Dermis blood vessel endothelial cell (primary cell): Measurements from ENCODE around the gene EIF4E3. TPM values are rescaled to one million over a fixed set of nuclear protein-coding genes. Genes with fewer than 3 reads are reported as not detected.

Experiments used
- DNase-seq: peaks from one replicate; pipeline ENCODE4 v3.0.0; 2010
- total RNA-seq: library from RNA; depleted of rRNA; stranded (reverse); fragments of >200 nt; gene quantifications from 2 replicates; pipeline ENCODE4 v1.2.3, GENCODE V29; 2014

The EIF4E3 gene
- total RNA-seq, 1 donor from 2014 or later, result 2.6 TPM

DNA sequence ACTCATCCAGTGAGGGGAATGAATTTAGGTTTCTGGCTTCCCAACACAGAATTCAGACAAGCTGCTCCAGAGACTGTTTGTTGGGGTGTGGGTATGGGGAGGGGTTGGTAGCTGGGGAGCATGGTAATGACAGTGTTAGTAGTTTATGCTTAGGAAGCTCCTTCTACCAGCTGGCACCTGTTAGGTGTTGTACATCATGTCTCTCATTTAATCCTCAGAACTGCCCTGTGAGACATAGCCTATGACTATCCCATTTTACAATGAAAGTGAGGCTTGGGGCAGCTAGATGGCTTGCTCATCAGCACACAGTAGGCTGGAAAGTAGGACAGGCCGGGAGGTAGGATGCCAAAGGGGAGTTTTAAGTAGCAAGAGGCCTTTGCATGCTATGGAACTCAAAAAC is 2.5 kb downstream of the EIF4E3 start:
- DNase-seq, result no peak

DNA sequence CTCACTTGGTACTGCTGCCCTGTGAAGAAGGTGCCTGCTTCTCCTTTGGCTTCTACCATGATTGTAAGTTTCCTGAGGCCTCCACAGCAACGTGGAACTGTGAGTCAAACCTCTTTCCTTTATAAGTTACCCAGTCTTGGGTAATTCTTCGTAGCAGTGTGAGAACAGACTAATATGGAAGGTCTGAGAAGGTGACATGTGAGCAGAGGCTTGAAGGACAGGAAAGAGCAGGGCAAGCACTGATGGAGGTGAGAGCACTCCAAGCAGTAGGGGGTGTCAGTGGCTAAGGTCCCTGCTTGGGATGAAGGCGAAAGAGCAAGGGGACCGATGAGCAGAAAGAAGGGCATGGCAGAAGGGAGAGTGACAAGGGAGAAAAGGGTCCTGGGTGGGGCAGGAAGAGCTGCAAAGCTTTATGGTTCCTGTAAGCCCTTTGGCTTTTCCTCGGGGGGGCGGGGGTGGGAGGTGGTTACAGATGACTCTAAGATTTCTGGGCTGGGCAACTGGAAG is 3.5 kb downstream of the EIF4E3 start:
- DNase-seq, result no peak

DNA sequence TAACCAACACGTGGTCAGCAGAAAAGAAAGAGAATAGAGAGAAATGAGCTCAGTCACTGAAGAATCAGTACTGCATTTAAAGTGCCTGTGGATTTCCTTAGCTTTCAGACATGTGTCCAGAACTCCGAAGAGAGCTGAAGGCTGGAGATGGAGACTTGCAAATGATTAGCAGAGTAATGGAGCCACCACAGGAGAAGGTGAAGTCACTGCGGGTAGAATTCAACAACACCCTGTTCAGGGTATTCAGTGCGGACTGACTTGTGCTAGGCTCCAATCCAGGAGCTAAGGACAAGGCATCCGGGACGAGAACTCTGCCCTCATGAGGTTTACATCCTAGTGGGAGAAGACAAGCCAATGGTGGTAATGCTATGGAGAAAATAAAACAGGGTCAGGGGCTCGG is 4.2 kb downstream of the EIF4E3 start:
- no peak for DNase-seq

DNA sequence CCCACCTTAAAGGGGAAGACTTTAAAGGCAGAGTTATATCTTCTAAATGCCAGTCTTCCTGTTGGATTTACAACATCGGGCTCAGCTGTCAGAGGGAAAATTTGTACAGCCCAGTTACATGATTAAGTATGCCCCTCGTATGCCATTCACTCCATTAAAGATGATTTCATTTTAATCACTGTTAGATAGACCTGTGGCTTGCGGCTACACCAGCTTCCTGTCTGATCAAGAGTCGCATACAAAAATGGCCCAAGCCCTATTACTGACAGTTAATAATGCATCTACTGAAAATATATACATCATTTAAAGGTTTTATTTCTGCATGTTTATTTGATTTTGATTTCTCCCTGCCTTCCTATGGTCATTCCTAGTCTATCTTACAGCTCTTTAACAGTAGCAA is 7.1 kb downstream of the EIF4E3 start:
- DNase-seq, result no peak

DNA sequence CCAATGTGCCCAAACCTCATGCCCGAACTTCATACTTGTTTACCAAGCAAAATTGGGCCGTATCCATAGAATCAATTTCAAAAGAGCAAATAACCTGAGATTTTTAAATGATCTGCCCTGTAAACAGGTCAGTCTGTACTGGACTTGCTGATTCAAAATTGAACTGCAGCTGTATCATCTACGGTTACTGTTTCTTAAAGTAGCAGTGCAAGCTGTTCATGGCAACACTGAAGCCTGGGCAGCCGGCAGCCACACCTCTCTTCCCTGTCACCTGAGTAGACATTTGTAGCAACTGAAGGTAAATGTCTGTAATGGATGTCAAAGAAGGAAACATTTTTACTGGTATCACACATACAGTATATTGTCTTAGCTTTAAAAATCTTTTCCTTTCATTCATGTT is 10.6 kb downstream of the EIF4E3 start:
- DNase-seq, result no peak

DNA sequence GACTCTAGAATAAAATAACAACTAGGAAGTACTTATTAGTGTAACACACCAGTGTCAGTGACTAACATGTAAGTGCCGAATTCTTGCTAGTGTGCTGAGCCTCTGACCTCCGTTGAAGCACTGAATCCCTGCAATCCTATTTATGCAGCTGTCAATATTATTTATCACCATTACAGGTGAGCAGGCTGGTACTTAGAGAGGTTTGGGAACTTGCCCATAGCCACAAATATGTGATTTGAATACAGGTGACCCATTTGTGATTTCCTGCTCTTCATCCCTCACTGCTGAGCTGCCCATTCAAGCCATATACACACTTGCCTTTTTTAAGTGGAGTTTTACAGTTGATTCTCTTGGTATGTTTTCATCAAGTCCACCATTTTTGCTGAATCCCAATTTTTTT is 12.2 kb downstream of the EIF4E3 start:
- no peak for DNase-seq

DNA sequence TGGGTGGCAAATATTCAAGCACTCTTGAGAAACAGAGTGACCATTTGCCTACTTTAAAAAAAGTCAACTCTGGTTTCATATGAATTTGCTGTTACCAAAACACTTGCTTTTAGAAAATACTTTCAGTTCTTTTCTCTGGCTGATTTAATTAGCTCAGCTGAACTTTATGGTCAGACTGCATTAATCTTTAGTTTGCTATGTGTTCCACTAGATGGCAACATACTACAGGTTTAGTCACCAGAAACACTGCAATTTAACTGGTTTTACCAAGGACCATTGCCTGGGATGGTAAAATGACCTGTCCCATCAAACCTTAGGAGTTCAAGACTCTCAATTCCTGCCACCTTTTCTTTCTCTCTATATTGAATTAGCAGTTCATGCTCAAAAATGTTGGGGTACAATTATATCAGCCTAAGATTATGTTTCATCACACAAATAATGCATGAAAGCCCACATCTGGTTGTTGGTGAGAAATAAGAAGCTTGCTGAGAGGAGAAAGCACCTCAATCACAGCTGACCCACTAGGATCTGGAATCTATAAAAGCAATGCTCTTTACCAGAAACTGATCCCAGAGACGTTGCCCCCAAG is 14.2 kb downstream of the EIF4E3 start:
- DNase-seq, result peak; percentile 69

DNA sequence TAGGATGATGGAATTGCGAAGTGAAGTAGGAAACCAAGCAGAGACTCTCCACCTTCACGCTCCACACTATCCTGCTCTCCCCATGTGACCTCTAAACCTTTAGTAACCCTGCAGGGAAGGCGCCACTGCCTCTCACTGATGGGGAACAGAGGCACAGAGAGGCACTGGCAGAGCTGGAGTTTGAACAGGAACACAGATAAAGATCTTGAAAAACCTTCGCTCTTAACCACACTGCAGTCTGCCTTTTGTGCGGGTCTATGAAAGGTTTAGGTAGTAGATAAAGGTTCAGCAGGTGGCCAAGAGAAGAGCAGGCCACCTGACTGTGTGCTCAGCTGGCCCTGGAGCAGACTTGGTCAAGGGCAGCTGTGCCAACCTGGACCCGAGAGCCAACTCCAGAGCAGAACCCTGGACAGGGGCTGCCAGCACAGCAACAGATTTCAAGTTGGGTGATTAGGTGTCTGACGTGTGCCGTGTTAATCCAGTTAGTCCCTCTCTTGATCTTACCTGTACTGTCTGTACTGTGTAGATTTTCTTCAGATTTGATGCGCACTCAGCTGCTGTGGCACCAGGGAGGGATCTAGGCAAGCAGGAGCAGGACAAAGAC is 15.2 kb downstream of the EIF4E3 start:
- no peak for DNase-seq

DNA sequence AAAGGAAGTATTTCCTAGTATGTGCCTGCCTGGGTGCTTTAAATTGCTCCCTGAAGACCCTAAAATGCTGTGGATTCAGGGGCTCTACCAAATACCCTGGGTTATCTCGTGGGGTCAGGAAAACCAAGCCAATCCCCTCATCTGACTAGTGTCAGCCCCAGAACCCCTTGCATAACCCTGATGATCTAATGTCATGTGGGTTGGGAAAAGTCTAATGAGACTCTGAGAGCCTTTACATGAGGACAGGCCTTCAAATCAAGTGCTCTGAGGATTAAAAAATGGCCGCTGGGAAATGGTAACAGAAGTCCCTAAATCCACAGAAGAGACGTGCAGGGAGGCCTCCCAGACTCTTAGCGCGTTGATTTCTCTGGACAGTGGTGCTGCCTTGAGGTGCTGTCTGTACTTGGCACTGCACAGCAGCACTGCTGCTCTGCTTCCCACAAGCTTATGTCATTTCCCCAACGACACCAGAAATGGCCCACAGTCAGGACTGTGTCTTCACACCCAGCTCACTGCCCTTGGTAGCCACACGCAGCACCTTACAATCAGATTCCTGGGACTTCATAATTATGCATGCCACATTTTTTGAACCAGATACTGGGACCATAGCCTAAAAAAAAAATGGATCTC is 16.6 kb downstream of the EIF4E3 start:
- no peak for DNase-seq

DNA sequence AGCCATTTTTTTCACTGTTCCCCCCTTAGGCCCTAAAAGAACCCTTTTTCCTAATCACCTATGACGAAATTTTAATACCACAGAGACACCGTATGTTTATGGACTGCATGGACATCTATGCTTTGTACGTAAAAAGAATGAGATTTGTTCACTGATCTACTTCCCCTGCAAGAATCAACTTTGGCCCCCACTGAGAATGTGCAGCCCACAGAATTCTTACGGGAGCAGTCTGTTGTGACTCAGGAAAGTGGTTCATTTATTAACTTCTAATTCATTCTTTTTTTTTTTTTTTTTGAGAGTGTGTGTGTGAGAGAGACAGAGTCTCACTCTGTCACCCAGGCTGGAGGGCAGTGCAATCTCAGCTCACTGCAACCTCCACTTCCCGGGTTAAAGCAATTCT is 17.6 kb downstream of the EIF4E3 start:
- DNase-seq, result no peak

DNA sequence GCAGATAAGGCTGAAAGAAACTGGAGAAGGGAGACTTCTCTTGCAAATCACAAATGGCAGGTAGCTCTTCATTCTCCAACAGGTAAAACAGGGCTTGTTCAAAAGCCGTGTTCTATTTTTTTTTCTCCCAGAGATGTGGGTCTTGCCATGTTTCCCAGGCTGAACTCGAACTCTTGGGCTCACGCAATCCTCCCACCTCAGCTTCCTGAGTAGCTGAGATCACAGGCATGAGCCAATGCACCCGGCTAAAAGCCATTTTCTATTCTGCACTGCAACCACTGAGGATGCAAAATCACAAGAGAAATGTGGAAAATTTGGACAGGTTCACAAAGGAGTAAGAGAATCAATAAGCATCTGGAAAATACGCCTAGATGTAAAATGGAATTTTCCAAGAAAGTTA is 19.5 kb downstream of the EIF4E3 start:
- no peak for DNase-seq

DNA sequence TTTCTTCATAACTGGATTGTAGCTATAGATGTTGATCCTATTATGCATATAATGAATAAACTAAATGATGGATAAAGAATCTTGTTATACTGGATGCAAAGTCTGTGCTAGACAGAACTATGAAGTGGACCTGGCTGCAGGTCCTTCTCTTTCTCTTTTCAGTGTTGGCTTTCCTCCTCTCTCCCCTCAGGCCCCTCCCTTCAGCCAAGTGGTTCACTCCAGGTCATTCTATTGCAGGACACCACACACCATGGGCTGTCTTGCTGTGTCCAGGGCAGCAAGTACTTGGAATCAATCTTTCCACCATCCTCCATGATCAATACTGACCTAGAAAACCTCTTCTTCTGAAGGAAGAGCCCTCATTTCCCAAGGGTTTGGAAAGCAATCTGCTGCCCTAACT is 20.3 kb downstream of the EIF4E3 start:
- DNase-seq, result no peak

DNA sequence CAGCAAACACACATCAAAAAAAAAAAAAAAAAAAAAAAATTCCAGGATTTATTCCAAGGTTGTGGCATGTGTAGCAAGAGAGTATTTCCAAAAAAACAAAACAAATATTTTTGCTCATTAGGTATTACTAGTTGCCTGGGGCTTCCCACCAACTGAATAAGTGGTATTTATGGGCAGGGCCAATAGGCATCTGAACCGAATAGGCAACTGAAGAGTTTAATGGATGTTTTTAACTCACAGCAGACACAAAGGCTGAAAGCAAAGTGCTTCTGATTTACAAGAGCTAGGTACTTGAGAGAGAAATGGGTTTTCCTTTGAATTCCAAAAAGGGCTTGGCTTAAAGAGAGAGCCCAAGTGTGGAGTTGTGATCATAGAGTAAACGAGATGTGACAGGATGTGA is 21.4 kb downstream of the EIF4E3 start:
- no peak for DNase-seq

DNA sequence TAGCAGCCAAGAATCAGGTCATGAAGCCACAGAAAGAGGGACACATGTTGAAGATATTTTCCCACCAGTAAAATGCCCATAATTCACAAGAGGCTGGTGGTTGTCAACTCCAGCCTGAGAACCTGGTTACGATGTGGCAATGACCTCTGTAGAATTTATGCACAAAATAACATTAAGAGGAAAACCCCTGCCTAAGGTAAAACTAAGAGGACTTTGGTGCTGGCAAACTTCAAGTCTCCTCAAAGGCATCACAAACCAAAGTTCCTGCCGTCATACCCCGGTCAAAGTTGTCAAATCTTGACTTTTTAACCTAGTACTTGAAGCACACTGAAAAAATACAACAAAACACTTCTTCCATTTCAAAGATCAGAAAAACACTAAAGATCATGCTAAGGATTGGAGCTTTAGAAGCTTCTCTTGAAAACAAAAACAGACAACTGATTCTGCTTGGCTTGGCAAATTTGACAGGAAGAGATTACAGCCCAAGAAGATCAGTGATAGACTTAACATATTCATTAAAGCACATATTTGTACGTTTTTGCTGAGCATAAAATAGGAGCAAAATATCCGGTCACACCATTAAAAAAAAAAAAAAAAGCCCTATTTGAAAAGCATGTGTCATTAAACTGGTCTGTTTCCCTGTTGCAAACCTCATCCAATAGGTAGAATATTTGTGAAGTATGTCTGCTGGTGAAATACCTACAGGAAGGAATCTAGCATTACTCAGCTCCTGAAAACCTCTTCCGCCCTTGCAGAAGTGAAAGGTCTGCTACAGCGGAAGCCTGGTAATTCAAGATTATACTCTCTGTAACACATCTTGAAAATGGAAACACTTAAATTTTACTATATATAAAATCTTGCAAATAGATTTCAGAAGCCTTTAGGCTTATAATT is 22.8 kb downstream of the EIF4E3 start:
- DNase-seq, result peak; percentile 90

DNA sequence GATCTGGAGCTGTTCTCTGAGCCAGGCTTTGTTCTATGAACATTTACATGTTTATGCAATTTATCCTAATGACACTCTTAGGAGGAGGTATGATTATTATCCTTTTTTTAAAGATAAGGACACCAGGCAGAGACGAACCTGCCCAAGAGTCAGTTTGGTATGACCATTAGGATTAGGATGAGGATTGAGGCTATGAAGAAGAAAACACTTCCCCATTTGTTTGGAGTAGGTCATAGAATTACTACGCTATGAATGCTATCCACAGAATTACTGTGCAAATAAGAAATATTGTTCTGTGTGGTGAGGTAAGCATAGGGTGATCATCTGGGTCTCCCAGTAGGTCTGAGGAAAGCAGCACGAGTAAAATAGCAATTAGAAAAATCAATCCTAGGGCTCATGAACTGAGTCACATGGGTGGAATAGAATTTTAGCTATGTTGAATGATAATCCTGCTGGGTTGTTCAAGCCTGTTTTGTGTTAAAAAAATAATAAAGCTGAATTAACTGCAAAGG is 23.9 kb downstream of the EIF4E3 start:
- no peak for DNase-seq

DNA sequence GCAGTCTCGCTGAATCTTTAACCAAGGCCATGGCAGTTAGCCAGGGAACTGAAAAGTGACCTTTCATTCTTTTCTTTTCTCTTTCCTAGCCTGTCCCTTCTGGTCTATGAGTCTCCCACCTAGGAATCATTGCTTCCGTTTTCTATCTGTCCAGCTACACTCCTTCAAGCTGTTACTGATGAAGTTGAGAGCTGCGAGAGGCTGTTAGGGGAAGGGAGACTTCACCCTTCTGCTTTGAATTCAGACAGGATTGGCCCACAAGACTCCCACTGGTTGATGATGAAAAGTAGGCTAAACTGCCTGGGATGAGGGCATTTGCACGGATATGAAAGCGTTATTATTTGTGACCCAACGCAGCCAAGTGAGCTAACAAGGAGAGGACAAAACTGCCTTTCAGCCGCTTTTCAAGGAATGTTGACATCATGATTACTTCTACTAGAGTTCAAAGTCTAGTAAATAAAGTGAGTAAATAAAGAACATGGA is 30.2 kb downstream of the EIF4E3 start:
- DNase-seq, result no peak

DNA sequence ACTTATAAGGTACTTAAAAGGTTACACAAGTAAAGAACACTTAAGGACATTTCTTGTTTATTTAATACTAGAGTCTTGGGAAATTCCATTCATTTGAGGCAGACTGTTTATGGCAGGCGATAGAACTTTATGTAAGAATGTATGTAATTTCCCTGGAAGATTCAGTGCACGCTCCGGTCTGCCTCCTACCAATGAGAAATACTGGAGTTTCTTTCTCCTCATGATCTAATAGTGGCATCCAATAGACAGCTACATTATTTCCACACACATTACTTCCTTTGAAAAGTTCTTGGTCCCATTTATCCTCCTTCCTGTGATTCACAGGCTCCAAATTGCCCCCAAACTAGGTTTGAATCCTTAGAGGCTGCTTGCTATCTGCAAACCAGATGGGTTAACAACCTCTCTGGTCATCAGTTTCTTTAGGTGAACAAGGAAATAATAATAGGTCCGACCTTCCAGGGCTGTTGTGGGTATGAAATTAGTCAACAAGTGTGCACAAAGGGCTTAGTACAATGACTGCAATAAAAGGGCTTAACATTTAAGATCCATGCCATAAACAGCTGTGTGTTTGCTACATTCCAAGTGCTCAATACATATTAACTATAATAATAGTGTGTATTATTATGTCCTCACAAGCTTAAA is 30.7 kb downstream of the EIF4E3 start:
- DNase-seq, result peak; percentile 59

DNA sequence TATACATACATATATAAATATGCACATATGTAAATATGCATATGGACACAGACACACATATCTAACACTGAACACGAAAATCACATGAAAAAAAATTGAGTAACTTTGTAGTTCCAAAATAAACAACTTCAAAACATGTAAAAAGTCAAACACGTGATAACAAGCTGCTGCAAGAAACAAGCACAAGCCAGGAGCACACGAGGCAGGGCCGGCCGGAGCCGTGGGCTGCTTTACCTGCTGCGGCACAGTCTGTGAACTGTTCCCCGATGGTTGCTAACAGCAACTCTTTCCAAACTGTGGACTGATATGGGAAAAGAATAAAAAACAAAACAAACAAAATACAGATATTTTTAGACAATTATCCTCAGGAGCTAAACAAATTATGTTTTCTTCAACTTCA is 31.6 kb downstream of the EIF4E3 start:
- no peak for DNase-seq

DNA sequence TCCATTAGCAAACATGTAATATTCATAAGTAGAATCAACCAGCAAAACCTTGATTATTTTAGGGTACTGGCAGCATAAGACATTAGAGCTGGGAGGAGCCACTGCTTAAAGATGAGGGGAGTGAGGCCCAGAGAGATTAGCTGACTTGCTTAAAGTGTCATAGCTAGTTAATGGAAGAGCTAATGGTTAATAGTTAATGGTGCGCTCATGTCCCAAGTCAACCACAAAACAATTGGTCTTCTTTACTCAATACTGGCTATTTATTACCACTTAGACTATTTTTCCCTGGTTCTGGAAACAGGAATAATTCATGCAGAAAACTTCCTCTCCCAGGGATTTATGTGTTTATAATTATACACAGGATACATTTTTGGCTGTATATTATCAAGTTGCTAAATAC is 33.1 kb downstream of the EIF4E3 start:
- DNase-seq, result no peak

DNA sequence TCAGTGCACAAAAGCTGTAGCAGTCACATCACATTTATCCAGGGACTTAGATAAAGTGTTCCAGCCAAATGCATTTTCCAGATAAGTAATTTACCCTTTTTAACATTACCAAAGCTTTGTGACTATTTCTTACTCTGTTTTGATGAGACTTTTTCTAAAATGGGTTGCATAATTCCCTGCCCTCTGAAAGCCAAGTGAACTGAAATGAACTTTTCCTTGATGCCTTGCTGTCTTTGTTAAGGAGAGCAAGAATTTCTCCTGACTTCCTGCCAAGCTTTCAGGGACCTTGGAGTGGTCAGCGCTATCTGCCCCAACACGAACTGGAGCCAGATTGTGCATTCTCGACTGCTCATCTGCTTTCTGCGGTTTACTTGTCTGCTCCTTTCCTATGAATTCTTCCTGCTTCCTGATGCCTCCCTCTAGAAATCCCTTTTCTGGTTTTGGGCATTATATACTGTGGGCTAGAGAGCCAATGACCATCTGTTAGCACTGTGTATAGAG is 34.8 kb downstream of the EIF4E3 start:
- DNase-seq, result peak; percentile 16

DNA sequence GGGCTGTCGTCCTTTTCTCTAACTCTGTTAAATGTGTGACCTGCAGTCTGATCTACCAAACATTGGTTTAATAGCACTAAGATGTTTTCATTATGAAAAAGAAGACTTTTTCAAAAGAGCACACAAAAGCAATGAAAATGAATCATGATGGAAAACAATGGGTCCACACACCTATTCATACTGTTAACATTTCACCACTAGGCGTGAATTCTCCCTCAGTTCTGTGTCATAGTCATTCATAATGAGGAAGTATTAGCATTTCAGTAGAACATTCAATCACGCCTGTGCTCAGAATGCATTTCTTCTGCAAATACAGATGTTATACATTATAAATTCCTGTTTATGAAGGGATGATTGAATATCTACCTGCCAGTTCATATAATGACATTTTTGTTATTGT is 35.9 kb downstream of the EIF4E3 start:
- DNase-seq, result peak; percentile 54

DNA sequence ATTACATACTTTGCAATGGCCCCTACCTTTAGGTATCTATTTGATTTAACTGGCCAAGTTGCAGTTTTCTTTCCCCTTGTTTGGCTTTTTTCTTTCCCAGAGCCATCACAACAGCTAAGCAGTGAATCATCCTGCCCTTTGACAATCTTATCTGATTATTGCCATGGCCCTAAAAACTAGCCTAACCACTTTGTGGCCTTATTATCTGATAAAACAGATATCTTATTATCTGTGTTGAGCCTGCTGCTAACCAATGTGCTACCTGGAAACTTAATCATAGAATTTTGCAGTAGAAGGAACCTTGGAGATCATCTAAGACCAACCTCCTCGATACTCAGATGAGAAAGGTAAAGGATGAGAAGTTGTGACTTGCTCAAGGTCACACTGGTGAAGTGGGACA is 37.1 kb downstream of the EIF4E3 start:
- no peak for DNase-seq
